Gastrocnemius medialis (tissue), 4 donors: ENCODE data around the gene SPACDR.

Experiments
- CTCF ChIP-seq, 5 experiments: fragments of 450-650 bp in 3 of 5; fragments of 200-600 bp in 2 of 5; sonication (generic) in 2 of 5; IDR thresholded peaks in 4 of 5; conservative IDR thresholded peaks in 1 of 5; 1 replicate in 4 of 5; 2 replicates in 1 of 5; pipeline ENCODE4 v1.5.1; 2016 to 2019; ENCODE audit warnings: antibody characterized with exemption in 5 of 5, mild to moderate bottlenecking in 3 of 5, moderate library complexity in 3 of 5
- POLR2A ChIP-seq, 2 donors: fragments of 450-650 bp; IDR thresholded peaks; one replicate each; pipeline ENCODE4 v1.6.1; 2017; ENCODE audit warnings: antibody characterized with exemption in 2 of 2, mild to moderate bottlenecking in 2 of 2, moderate library complexity in 2 of 2

- no peak for TF ChIP-seq CTCF (IDR thresholded peaks at IDR 0.05 in 4 of 5, conservative IDR thresholded peaks at IDR 0.05 in 1 of 5)
- no peak for TF ChIP-seq POLR2A (IDR thresholded peaks at IDR 0.05)
Observed at GRCh38 chr7:100489121-100489520, 25.1 kb upstream of the SPACDR start.
